Activated T-helper 17 cell treated with anti-CD3 and anti-CD28 coated beads, Interleukin-2, amount 50 U/mL, for 72 hours (primary cell): Measurements from ENCODE around the gene XRN1. TPM values are rescaled to one million over a fixed set of nuclear protein-coding genes. Genes with fewer than 3 reads are reported as not detected.
A peak's percentile ranks its signal among the peaks of the same experiment; 100 is the strongest.

ENCODE experiments used
- ATAC-seq: fragments of 150-1000 bp; cut with Tn5 transposase; replicated peaks from 2 replicates; pipeline ENCODE4 v1.10.0; 2021; ENCODE audit warnings: mild to moderate bottlenecking, moderate library complexity
- H3K27ac Mint-ChIP-seq: one replicate; pipeline ENCODE4 v1.8.0; 2022; ENCODE audit warnings: mixed read lengths
- H3K27me3 Mint-ChIP-seq: one replicate; pipeline ENCODE4 v1.8.0; 2022; ENCODE audit warnings: mixed read lengths
- H3K36me3 Mint-ChIP-seq: one replicate; pipeline ENCODE4 v1.8.0; 2022; ENCODE audit warnings: low read depth, mild to moderate bottlenecking, mixed read lengths
- H3K4me1 Mint-ChIP-seq: one replicate; pipeline ENCODE4 v1.8.0; 2022; ENCODE audit warnings: mixed read lengths
- H3K4me3 Mint-ChIP-seq: one replicate; pipeline ENCODE4 v1.8.0; 2022; ENCODE audit warnings: mild to moderate bottlenecking, mixed read lengths
- H3K9me3 Mint-ChIP-seq: one replicate; pipeline ENCODE4 v1.8.0; 2022; ENCODE audit warnings: mixed read lengths
- total RNA-seq, 2 donors: library from RNA; stranded (reverse); gene quantifications; one replicate each; pipeline ENCODE4 v1.2.3, GENCODE V29; 2022

XRN1 gene
- total RNA-seq, 2 donors from 2014 or later: 51.4 to 94.3 TPM

GRCh38 chr3:142281474-142281873 is 166.4 kb downstream of the XRN1 start:
- Mint-ChIP-seq H3K9me3 (no peaks in the 10 kb centered on the region), H3K36me3 (no peaks in the 10 kb centered on the region), H3K4me1 (peaks cover 4% of the 10 kb centered on the region), H3K4me3 (no peak overlapping the region), H3K27me3 (no peaks in the 10 kb centered on the region), H3K27ac (no peak overlapping the region)
- no peak for ATAC-seq

GRCh38 chr3:142279965-142280590 is 167.8 kb downstream of the XRN1 start:
- peak; percentile 94 for ATAC-seq
- Mint-ChIP-seq H3K27me3 (no peaks in the 10 kb centered on the region), H3K4me3 (no peak overlapping the region), H3K4me1 (peaks cover 13% of the 10 kb centered on the region), H3K36me3 (no peaks in the 10 kb centered on the region), H3K27ac (no peak overlapping the region), H3K9me3 (no peaks in the 10 kb centered on the region)

GRCh38 chr3:142278451-142278850 is 169.4 kb downstream of the XRN1 start:
- Mint-ChIP-seq H3K4me3 (no peak overlapping the region), H3K4me1 (peaks cover 11% of the 10 kb centered on the region), H3K9me3 (no peaks in the 10 kb centered on the region), H3K27me3 (no peaks in the 10 kb centered on the region), H3K36me3 (no peaks in the 10 kb centered on the region), H3K27ac (no peak overlapping the region)
- ATAC-seq: no peak

GRCh38 chr3:142276781-142277180 is 171.1 kb downstream of the XRN1 start:
- no peaks in the 10 kb centered on the region for H3K36me3 Mint-ChIP-seq
- peaks cover 9% of the 10 kb centered on the region for H3K4me1 Mint-ChIP-seq
- H3K9me3 Mint-ChIP-seq: no peaks in the 10 kb centered on the region
- H3K4me3 Mint-ChIP-seq: no peak overlapping the region
- ATAC-seq: no peak
- no peaks in the 10 kb centered on the region for H3K27me3 Mint-ChIP-seq
- no peak overlapping the region for H3K27ac Mint-ChIP-seq

GRCh38 chr3:142275856-142276255 is 172.0 kb downstream of the XRN1 start:
- Mint-ChIP-seq H3K27ac (no peak overlapping the region), H3K4me3 (no peak overlapping the region), H3K4me1 (peaks cover 9% of the 10 kb centered on the region), H3K36me3 (no peaks in the 10 kb centered on the region), H3K27me3 (no peaks in the 10 kb centered on the region), H3K9me3 (no peaks in the 10 kb centered on the region)
- no peak for ATAC-seq

- H3K27me3 Mint-ChIP-seq: no peaks in the 10 kb centered on the region
- peaks cover 16% of the 10 kb centered on the region for H3K4me1 Mint-ChIP-seq
- H3K9me3 Mint-ChIP-seq: no peaks in the 10 kb centered on the region
- no peak overlapping the region for H3K4me3 Mint-ChIP-seq
- no peak for ATAC-seq
- no peaks in the 10 kb centered on the region for H3K36me3 Mint-ChIP-seq
- no peak overlapping the region for H3K27ac Mint-ChIP-seq
Observed at GRCh38 chr3:142274908-142275307, 172.9 kb downstream of the XRN1 start.

GRCh38 chr3:142273501-142273900 is 174.3 kb downstream of the XRN1 start:
- no peaks in the 10 kb centered on the region for H3K27me3 Mint-ChIP-seq
- no peak overlapping the region for H3K4me3 Mint-ChIP-seq
- no peaks in the 10 kb centered on the region for H3K9me3 Mint-ChIP-seq
- H3K4me1 Mint-ChIP-seq: peaks cover 17% of the 10 kb centered on the region
- H3K36me3 Mint-ChIP-seq: no peaks in the 10 kb centered on the region
- ATAC-seq: no peak
- no peak overlapping the region for H3K27ac Mint-ChIP-seq

GRCh38 chr3:142272200-142272891 is 175.5 kb downstream of the XRN1 start:
- ATAC-seq: no peak
- Mint-ChIP-seq H3K27ac (no peak overlapping the region), H3K4me3 (no peak overlapping the region), H3K27me3 (no peaks in the 10 kb centered on the region), H3K9me3 (no peaks in the 10 kb centered on the region), H3K36me3 (no peaks in the 10 kb centered on the region), H3K4me1 (peaks cover 17% of the 10 kb centered on the region)

- H3K27ac Mint-ChIP-seq: peak overlapping the region; percentile 32
- peak; percentile 96 for ATAC-seq
- peak overlapping the region; percentile 41 for H3K4me3 Mint-ChIP-seq
Observed at GRCh38 chr3:142270407-142270806, 177.4 kb downstream of the XRN1 start.

GRCh38 chr3:142269767-142270166 is 178.1 kb downstream of the XRN1 start:
- ATAC-seq: peak; percentile 59

More at GRCh38 chr3:142270407-142270806, 177.4 kb downstream of the XRN1 start:
- peaks cover 9% of the 10 kb centered on the region for H3K4me1 Mint-ChIP-seq
- H3K9me3 Mint-ChIP-seq: no peaks in the 10 kb centered on the region
- no peaks in the 10 kb centered on the region for H3K27me3 Mint-ChIP-seq
- no peaks in the 10 kb centered on the region for H3K36me3 Mint-ChIP-seq

GRCh38 chr3:142268426-142268825 is 179.4 kb downstream of the XRN1 start:
- Mint-ChIP-seq H3K4me1 (peaks cover 8% of the 10 kb centered on the region), H3K27me3 (no peaks in the 10 kb centered on the region), H3K27ac (no peak overlapping the region), H3K36me3 (no peaks in the 10 kb centered on the region), H3K9me3 (no peaks in the 10 kb centered on the region), H3K4me3 (no peak overlapping the region)
- no peak for ATAC-seq

More at GRCh38 chr3:142269767-142270166, 178.1 kb downstream of the XRN1 start:
- Mint-ChIP-seq H3K4me3 (peak overlapping the region; percentile 41), H3K36me3 (no peaks in the 10 kb centered on the region), H3K27me3 (no peaks in the 10 kb centered on the region), H3K9me3 (no peaks in the 10 kb centered on the region), H3K4me1 (peaks cover 8% of the 10 kb centered on the region), H3K27ac (peak overlapping the region; percentile 32)

GRCh38 chr3:142267269-142267668 is 180.6 kb downstream of the XRN1 start:
- no peak for ATAC-seq
- H3K9me3 Mint-ChIP-seq: no peaks in the 10 kb centered on the region
- no peaks in the 10 kb centered on the region for H3K27me3 Mint-ChIP-seq
- H3K4me1 Mint-ChIP-seq: peaks cover 8% of the 10 kb centered on the region
- H3K36me3 Mint-ChIP-seq: no peaks in the 10 kb centered on the region
- no peak overlapping the region for H3K27ac Mint-ChIP-seq
- H3K4me3 Mint-ChIP-seq: no peak overlapping the region

- H3K36me3 Mint-ChIP-seq: no peaks in the 10 kb centered on the region
- H3K27ac Mint-ChIP-seq: no peak overlapping the region
- H3K4me1 Mint-ChIP-seq: no peaks in the 10 kb centered on the region
- ATAC-seq: peak; percentile 42
- H3K27me3 Mint-ChIP-seq: no peaks in the 10 kb centered on the region
- no peaks in the 10 kb centered on the region for H3K9me3 Mint-ChIP-seq
- H3K4me3 Mint-ChIP-seq: no peak overlapping the region
Observed at GRCh38 chr3:142263112-142263511, 184.7 kb downstream of the XRN1 start.

- H3K36me3 Mint-ChIP-seq: no peaks in the 10 kb centered on the region
- H3K4me3 Mint-ChIP-seq: no peak overlapping the region
- H3K27me3 Mint-ChIP-seq: no peaks in the 10 kb centered on the region
- H3K4me1 Mint-ChIP-seq: no peaks in the 10 kb centered on the region
- H3K27ac Mint-ChIP-seq: no peak overlapping the region
- no peak for ATAC-seq
- peaks cover 6% of the 10 kb centered on the region for H3K9me3 Mint-ChIP-seq
Observed at GRCh38 chr3:142259359-142259758, 188.5 kb downstream of the XRN1 start.

- no peaks in the 10 kb centered on the region for H3K27me3 Mint-ChIP-seq
- H3K9me3 Mint-ChIP-seq: peaks cover 18% of the 10 kb centered on the region
- no peak overlapping the region for H3K4me3 Mint-ChIP-seq
- H3K36me3 Mint-ChIP-seq: no peaks in the 10 kb centered on the region
- no peak for ATAC-seq
- H3K4me1 Mint-ChIP-seq: no peaks in the 10 kb centered on the region
- H3K27ac Mint-ChIP-seq: no peak overlapping the region
Observed at GRCh38 chr3:142256712-142257333, 191.0 kb downstream of the XRN1 start.
